GM12874 (cell line): ENCODE data around the gene EPHA6.

Source experiments
- CTCF ChIP-seq: IDR thresholded peaks from 2 replicates; pipeline ENCODE4 v1.5.1; 2011; ENCODE audit warnings: low read depth, mild to moderate bottlenecking, control low read depth, low read length, moderate library complexity; ENCODE audit not compliant: insufficient read depth

Gene EPHA6

GRCh38 chr3:96814651-96815567 is 515 bp downstream of the EPHA6 start:
- no peak for TF ChIP-seq CTCF

GRCh38 chr3:96831175-96831574 is 16.8 kb downstream of the EPHA6 start:
- no peak for TF ChIP-seq CTCF

- no peak for TF ChIP-seq CTCF
These were observed 18.9 kb downstream of the EPHA6 start for GRCh38 chr3:96833301-96833700.

GRCh38 chr3:96836153-96836915 is 21.9 kb downstream of the EPHA6 start:
- no peak for TF ChIP-seq CTCF

- no peak for TF ChIP-seq CTCF
These were observed 29.3 kb downstream of the EPHA6 start for GRCh38 chr3:96843505-96844203.

GRCh38 chr3:96844204-96844514 is 29.8 kb downstream of the EPHA6 start:
- TF ChIP-seq CTCF = no peak

- no peak for TF ChIP-seq CTCF
These were observed 38.5 kb downstream of the EPHA6 start for GRCh38 chr3:96852849-96853248.
